Measurements from ENCODE around the gene TCTN2.

TCTN2 gene

GRCh38 chr12:123676616-123677320, 5.9 kb downstream of the TCTN2 start:
- TF ChIP-seq HDGF (IDR thresholded peaks at IDR 0.05; ENCODE audit: borderline replicate concordance) (no peak), FOXK2 (IDR thresholded peaks at IDR 0.05) (no peak), L3MBTL2 (conservative IDR thresholded peaks at IDR 0.05) (no peak), FOXM1 (IDR thresholded peaks at IDR 0.05; ENCODE audit: borderline replicate concordance) (no peak), NFRKB (IDR thresholded peaks at IDR 0.05) (no peak), SUZ12 (IDR thresholded peaks at IDR 0.05) (no peak), SP1 (IDR thresholded peaks at IDR 0.05) (no peak), LEF1 (IDR thresholded peaks at IDR 0.05; ENCODE audit: borderline replicate concordance) (no peak), ELF4 (IDR thresholded peaks at IDR 0.05) (no peak), BHLHE40 (IDR thresholded peaks at IDR 0.05; ENCODE audit: borderline replicate concordance) (no peak), ZNF384 (IDR thresholded peaks at IDR 0.05) (no peak), TARDBP (IDR thresholded peaks at IDR 0.05) (no peak), ARNT (IDR thresholded peaks at IDR 0.05) (no peak), FOXA1 (IDR thresholded peaks at IDR 0.05) (no peak), CTBP1 (IDR thresholded peaks at IDR 0.05; ENCODE audit: borderline replicate concordance) (no peak), PKNOX1 (IDR thresholded peaks at IDR 0.05) (no peak)
- DNase-seq (ENCODE audit: extremely low spot score) = no peak
- CTCF ChIA-PET = no interaction called here
- POLR2A ChIA-PET = no interaction called here

GRCh38 chr12:123678981-123679380, 8.1 kb downstream of the TCTN2 start:
- POLR2A ChIA-PET = no interaction called here

GRCh38 chr12:123681605-123682004, 10.7 kb downstream of the TCTN2 start:
- no peak for TF ChIP-seq SUZ12 (IDR thresholded peaks at IDR 0.05)
- no peak for TF ChIP-seq SP1 (IDR thresholded peaks at IDR 0.05)
- TF ChIP-seq ARNT (IDR thresholded peaks at IDR 0.05) = no peak
- no peak for TF ChIP-seq NFRKB (IDR thresholded peaks at IDR 0.05)
- TF ChIP-seq CTBP1 (IDR thresholded peaks at IDR 0.05; ENCODE audit: borderline replicate concordance) = no peak
- TF ChIP-seq BHLHE40 (IDR thresholded peaks at IDR 0.05; ENCODE audit: borderline replicate concordance) = no peak
- no peak for TF ChIP-seq HDGF (IDR thresholded peaks at IDR 0.05; ENCODE audit: borderline replicate concordance)
- no peak for TF ChIP-seq LEF1 (IDR thresholded peaks at IDR 0.05; ENCODE audit: borderline replicate concordance)
- TF ChIP-seq FOXM1 (IDR thresholded peaks at IDR 0.05; ENCODE audit: borderline replicate concordance) = no peak
- TF ChIP-seq L3MBTL2 (conservative IDR thresholded peaks at IDR 0.05) = no peak
- TF ChIP-seq FOXK2 (IDR thresholded peaks at IDR 0.05) = no peak
- no peak for TF ChIP-seq ELF4 (IDR thresholded peaks at IDR 0.05)
- no peak for TF ChIP-seq FOXA1 (IDR thresholded peaks at IDR 0.05)
- TF ChIP-seq TARDBP (IDR thresholded peaks at IDR 0.05) = no peak
- no peak for TF ChIP-seq ZNF384 (IDR thresholded peaks at IDR 0.05)
- TF ChIP-seq PKNOX1 (IDR thresholded peaks at IDR 0.05) = no peak
- CTCF ChIA-PET = no interaction called here
- no peak for DNase-seq (ENCODE audit: extremely low spot score)
- POLR2A ChIA-PET = no interaction called here

More at GRCh38 chr12:123678981-123679380, 8.1 kb downstream of the TCTN2 start:
- no peak for DNase-seq (ENCODE audit: extremely low spot score)
- no peak for TF ChIP-seq CTBP1 (IDR thresholded peaks at IDR 0.05; ENCODE audit: borderline replicate concordance)
- TF ChIP-seq ZNF384 (IDR thresholded peaks at IDR 0.05) = no peak
- TF ChIP-seq TARDBP (IDR thresholded peaks at IDR 0.05) = no peak
- no peak for TF ChIP-seq L3MBTL2 (conservative IDR thresholded peaks at IDR 0.05)
- no peak for TF ChIP-seq NFRKB (IDR thresholded peaks at IDR 0.05)
- TF ChIP-seq FOXK2 (IDR thresholded peaks at IDR 0.05) = no peak
- TF ChIP-seq ELF4 (IDR thresholded peaks at IDR 0.05) = no peak
- CTCF ChIA-PET = interaction anchor here (0.6 kb wide), 1 partner anchor 88 kb away, joined by 3 read pairs; no protein-coding TSS in a partner anchor

- CTCF ChIA-PET = no interaction called here
- TF ChIP-seq PKNOX1 (IDR thresholded peaks at IDR 0.05) (no peak), ZNF384 (IDR thresholded peaks at IDR 0.05) (no peak), SP1 (IDR thresholded peaks at IDR 0.05) (no peak), L3MBTL2 (conservative IDR thresholded peaks at IDR 0.05) (no peak), ELF4 (IDR thresholded peaks at IDR 0.05) (no peak), FOXM1 (IDR thresholded peaks at IDR 0.05; ENCODE audit: borderline replicate concordance) (no peak), HDGF (IDR thresholded peaks at IDR 0.05; ENCODE audit: borderline replicate concordance) (no peak), TARDBP (IDR thresholded peaks at IDR 0.05) (no peak), FOXK2 (IDR thresholded peaks at IDR 0.05) (no peak), SUZ12 (IDR thresholded peaks at IDR 0.05) (no peak), CTBP1 (IDR thresholded peaks at IDR 0.05; ENCODE audit: borderline replicate concordance) (no peak), FOXA1 (IDR thresholded peaks at IDR 0.05) (no peak), LEF1 (IDR thresholded peaks at IDR 0.05; ENCODE audit: borderline replicate concordance) (no peak), BHLHE40 (IDR thresholded peaks at IDR 0.05; ENCODE audit: borderline replicate concordance) (no peak)
- POLR2A ChIA-PET = no interaction called here
- no peak for DNase-seq (ENCODE audit: extremely low spot score)
These were observed 13.1 kb downstream of the TCTN2 start for GRCh38 chr12:123683964-123684363.

GRCh38 chr12:123686636-123687190, 15.8 kb downstream of the TCTN2 start:
- POLR2A ChIA-PET = no interaction called here
- CTCF ChIA-PET = no interaction called here
- TF ChIP-seq TARDBP (IDR thresholded peaks at IDR 0.05) = no peak
- no peak for TF ChIP-seq ELF4 (IDR thresholded peaks at IDR 0.05)
- TF ChIP-seq BHLHE40 (IDR thresholded peaks at IDR 0.05; ENCODE audit: borderline replicate concordance) = no peak
- TF ChIP-seq FOXA1 (IDR thresholded peaks at IDR 0.05) = no peak
- TF ChIP-seq SUZ12 (IDR thresholded peaks at IDR 0.05) = no peak
- TF ChIP-seq ZNF384 (IDR thresholded peaks at IDR 0.05) = no peak
- TF ChIP-seq SP1 (IDR thresholded peaks at IDR 0.05) = no peak
- no peak for TF ChIP-seq LEF1 (IDR thresholded peaks at IDR 0.05; ENCODE audit: borderline replicate concordance)
- TF ChIP-seq L3MBTL2 (conservative IDR thresholded peaks at IDR 0.05) = no peak
- no peak for TF ChIP-seq ARNT (IDR thresholded peaks at IDR 0.05)
- TF ChIP-seq CTBP1 (IDR thresholded peaks at IDR 0.05; ENCODE audit: borderline replicate concordance) = no peak
- TF ChIP-seq FOXK2 (IDR thresholded peaks at IDR 0.05) = no peak
- no peak for TF ChIP-seq FOXM1 (IDR thresholded peaks at IDR 0.05; ENCODE audit: borderline replicate concordance)
- TF ChIP-seq NFRKB (IDR thresholded peaks at IDR 0.05) = no peak
- TF ChIP-seq HDGF (IDR thresholded peaks at IDR 0.05; ENCODE audit: borderline replicate concordance) = no peak
- DNase-seq (ENCODE audit: extremely low spot score) = no peak
